Measurements from ENCODE around the gene SPACA6.

Gene SPACA6

DNA sequence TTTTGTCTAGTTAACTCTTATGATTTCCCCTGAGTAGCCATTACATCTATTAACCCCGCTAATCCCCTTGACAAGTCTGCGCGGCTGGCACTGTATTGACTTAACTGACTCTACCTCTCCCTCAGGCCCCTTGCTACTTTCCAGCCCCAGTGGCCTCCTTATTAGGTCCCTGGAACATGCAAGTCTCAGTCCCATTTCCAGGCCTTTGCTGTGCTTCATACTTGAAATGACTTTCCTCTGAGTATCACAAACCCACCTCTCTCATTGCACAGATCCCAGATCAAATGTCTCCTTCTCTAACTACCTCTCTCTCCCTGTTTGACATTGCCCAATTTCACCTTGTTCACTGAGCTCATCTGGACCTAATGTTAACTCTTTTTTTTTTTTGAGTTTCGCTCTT, 13.2 kb downstream of the SPACA6 start:
- DNase-seq (ENCODE audit: extremely low read depth, low read depth): no peak
- TF ChIP-seq, protein P1, sequence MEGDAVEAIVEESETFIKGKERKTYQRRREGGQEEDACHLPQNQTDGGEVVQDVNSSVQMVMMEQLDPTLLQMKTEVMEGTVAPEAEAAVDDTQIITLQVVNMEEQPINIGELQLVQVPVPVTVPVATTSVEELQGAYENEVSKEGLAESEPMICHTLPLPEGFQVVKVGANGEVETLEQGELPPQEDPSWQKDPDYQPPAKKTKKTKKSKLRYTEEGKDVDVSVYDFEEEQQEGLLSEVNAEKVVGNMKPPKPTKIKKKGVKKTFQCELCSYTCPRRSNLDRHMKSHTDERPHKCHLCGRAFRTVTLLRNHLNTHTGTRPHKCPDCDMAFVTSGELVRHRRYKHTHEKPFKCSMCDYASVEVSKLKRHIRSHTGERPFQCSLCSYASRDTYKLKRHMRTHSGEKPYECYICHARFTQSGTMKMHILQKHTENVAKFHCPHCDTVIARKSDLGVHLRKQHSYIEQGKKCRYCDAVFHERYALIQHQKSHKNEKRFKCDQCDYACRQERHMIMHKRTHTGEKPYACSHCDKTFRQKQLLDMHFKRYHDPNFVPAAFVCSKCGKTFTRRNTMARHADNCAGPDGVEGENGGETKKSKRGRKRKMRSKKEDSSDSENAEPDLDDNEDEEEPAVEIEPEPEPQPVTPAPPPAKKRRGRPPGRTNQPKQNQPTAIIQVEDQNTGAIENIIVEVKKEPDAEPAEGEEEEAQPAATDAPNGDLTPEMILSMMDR (IDR thresholded peaks at IDR 0.05; ENCODE audit: low read depth, low read length): no peak

DNA sequence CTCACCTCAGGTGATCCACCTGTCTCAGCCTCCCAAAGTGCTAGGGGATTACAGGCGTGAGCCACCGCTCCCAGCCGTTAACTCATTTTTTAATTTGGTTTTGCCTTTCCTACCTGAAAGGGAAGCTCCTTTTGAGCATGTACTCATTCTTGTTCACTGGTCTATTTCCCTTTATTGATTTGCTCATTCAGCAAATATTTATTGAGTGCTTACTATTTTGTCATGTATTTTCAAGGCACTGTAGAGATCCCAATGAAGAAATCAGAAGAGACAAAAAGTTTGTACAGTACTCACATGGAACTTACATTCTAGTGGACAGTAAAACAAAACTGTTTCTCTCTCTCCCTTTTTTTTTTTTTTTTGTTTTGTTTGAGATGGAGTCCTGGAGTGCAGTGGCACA, 13.8 kb downstream of the SPACA6 start:
- TF ChIP-seq, protein P1 (IDR thresholded peaks at IDR 0.05; ENCODE audit: low read depth, low read length): no peak
- no peak for DNase-seq (ENCODE audit: extremely low read depth, low read depth)

DNA sequence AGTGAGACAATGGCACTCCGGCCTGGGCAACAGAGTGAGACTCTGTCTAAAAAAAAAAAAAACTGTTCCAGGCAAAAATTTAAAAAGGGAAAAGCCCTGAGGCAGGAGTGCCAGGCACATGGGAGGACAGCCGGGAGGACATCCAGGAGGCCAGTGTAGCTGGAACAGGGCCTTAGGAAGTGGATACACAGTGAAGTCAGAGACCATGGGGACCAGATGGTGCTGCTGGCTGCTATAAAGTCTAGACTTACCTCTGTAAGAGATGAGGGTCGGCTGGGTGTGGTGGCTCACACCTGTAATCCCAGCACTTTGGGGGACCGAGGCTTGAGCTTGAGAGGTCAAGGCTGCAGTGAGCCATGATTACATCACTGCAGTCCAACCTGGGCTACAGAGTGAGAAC, 15.7 kb downstream of the SPACA6 start:
- TF ChIP-seq, protein P1 (IDR thresholded peaks at IDR 0.05; ENCODE audit: low read depth, low read length): no peak
- no peak for DNase-seq (ENCODE audit: extremely low read depth, low read depth)

DNA sequence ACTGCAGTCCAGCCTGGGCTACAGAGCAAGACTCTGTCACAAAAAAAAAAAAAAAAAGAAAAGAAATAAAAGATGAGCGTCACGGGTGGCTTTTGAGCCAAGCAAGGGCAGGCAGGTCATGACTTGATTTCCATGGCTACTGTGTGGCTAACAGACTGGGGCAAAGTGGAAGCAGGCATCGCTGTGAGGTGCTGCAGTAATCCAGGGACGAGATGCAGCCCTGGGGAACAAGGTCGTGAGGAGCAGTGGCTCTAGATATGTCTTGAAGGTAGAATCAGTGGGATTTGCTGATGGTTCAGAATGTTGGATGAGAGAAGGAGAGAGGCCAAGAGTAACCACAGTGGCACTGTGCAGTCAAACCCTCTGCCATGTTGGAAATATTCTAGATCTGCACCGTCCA, 16.4 kb downstream of the SPACA6 start:
- no peak for DNase-seq (ENCODE audit: extremely low read depth, low read depth)
- TF ChIP-seq, protein P1 (IDR thresholded peaks at IDR 0.05; ENCODE audit: low read depth, low read length): no peak

DNA sequence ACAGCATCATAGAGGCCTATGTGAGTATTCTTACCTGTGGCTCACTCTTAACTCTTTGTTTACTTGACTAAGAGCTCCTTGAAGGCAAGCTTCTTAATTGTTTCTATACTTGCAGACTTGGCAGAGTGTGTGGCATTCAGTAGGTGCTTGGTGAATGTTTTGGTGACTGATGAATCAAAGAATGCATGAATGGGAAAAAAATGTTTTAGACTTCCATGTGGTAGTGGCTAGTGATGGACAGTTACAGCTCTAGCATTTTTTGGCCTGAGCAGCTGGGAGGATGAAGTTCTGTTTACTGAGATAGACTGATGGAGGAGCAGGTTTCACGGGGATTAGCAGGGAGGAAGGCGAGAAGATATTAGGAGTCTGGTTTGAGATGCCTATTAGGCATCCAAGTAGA, 17.0 kb downstream of the SPACA6 start:
- DNase-seq (ENCODE audit: extremely low read depth, low read depth): no peak
- TF ChIP-seq, protein P1 (IDR thresholded peaks at IDR 0.05; ENCODE audit: low read depth, low read length): no peak

DNA sequence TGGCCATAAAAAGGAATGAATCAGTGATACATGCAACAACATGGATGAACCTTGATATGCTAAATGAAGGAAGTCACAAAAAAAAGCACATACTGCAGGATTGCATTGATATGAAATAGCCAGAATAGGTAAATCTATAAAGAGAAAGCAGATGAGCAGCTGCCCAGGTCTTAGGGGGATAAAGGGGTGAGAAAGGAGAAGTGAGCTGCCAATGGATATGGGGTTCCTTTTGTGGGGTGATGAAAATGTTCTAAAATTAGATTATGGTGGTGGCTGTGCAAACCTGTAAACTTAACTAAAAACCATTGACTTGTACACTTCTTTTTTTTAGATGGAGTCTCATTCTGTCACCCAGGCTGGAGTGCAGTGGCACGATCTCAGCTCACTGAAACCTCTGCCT, 18.6 kb downstream of the SPACA6 start:
- no peak for DNase-seq (ENCODE audit: extremely low read depth, low read depth)
- TF ChIP-seq, protein P1 (IDR thresholded peaks at IDR 0.05; ENCODE audit: low read depth, low read length): no peak

DNA sequence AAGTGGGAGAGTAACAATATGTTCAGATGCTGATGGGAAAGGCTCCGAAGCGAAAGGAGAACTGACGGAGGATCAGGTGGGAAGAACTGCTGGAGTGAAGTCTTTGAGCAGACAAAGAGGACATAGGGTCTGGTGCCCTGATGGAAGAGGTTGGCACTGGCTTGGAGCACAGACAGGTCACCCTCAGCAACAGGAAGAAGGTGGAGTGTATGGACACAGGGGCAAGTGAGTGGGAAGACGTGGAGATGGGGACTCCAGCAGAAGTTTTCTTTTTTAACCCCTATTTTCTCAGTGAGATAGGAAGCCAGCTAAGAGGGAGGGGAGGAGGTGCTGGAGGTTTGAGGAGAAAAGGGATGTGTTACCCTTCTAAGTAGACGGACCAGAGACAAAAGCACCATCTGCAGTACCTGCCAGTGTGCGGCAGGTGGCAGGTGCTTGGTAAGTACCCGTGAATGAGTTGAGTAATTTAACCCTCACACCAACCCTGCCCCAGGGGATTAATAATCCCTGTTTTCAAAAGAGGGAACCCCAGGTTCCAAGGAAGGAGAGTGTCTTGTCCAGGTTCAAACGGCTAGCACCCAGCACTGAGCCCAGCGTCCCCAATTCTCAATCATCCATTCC, 19.4 kb downstream of the SPACA6 start:
- TF ChIP-seq, protein P1 (IDR thresholded peaks at IDR 0.05; ENCODE audit: low read depth, low read length): peak; percentile 29
- no peak for DNase-seq (ENCODE audit: extremely low read depth, low read depth)

Measured in AG09319 (cell line).